HepG2 (cell line): ENCODE results near the gene BRCA2. TPM values are rescaled to one million over a fixed set of nuclear protein-coding genes. Genes with fewer than 3 reads are reported as not detected.

Source experiments
- ATAC-seq: fragments of 200-7000 bp; cut with Tn5 transposase; 3 replicates; pipeline ENCODE4 v1.9.1; 2020; ENCODE audit warnings: mild to moderate bottlenecking, moderate library complexity
- BruUV-seq: library from RNA; stranded (reverse); fragments of 400-500 nt; replicated peaks from 2 replicates; lab custom pipeline; 2021; lab: Mats Ljungman, UMichigan
- CTCF ChIA-PET: fragments of 300-600 bp; formaldehyde crosslinking; extraction: SDS; loops from one replicate; lab custom pipeline; 2021; ENCODE audit warnings: low total read pairs, inconsistent platforms, low intra/inter-chr PET ratio; lab: Yijun Ruan, JAX
- POLR2A ChIA-PET: fragments of 350-600 bp; sonication (Branson Sonifier 250); formaldehyde crosslinking; loops from one replicate; lab custom pipeline; 2020; ENCODE audit warnings: antibody characterized with exemption, inconsistent platforms; lab: Yijun Ruan, JAX
- DNase-seq: peaks from one replicate; pipeline ENCODE4 v3.0.0-alpha.2; 2015; ENCODE audit warnings: low spot score
- FAIRE-seq: peaks from 3 replicates; lab custom pipeline; 2011; peaks lifted over from hg19 to GRCh38; lab: Jason Lieb, UNC
- H2AFZ ChIP-seq: one replicate; pipeline ENCODE4 v1.6.1; 2011; ENCODE audit warnings: low read length, inconsistent platforms
- H3K27ac ChIP-seq: fragments of 300-600 bp; 3 replicates; pipeline ENCODE4 v1.8.0; 2011; ENCODE audit warnings: mixed run types, mild to moderate bottlenecking, mixed read lengths, low read length, inconsistent platforms; ENCODE audit not compliant: insufficient read depth; ENCODE audit errors: extremely low read length
- H3K27me3 ChIP-seq, 2 experiments: fragments of 200-600 bp in 1 of 2; 2 replicates in 1 of 2; 3 replicates in 1 of 2; pipeline versions ENCODE4 v1.6.0 to v1.8.0; 2011; ENCODE audit warnings: low read length in 2 of 2, mild to moderate bottlenecking in 2 of 2, moderate library complexity in 2 of 2, inconsistent platforms in 1 of 2; ENCODE audit not compliant: insufficient read depth in 2 of 2, control insufficient read depth in 1 of 2
- H3K36me3 ChIP-seq, 2 experiments: fragments of 200-600 bp in 1 of 2; replicated peaks in 1 of 2; 2 replicates in 1 of 2; 3 replicates in 1 of 2; pipeline versions ENCODE4 v1.5.1 to v1.8.0; 2011; ENCODE audit warnings: low read length in 2 of 2, inconsistent platforms in 1 of 2; ENCODE audit not compliant: insufficient read depth in 2 of 2, control insufficient read depth in 1 of 2
- H3K4me1 ChIP-seq: 2 replicates; pipeline ENCODE4 v1.5.1; 2012; ENCODE audit warnings: low read length, inconsistent platforms; ENCODE audit not compliant: insufficient read depth
- H3K4me2 ChIP-seq: 2 replicates; pipeline ENCODE4 v1.6.0; 2011; ENCODE audit warnings: low read depth, low read length, inconsistent platforms
- H3K4me3 ChIP-seq, 3 experiments: fragments of 200-600 bp in 1 of 3; sonication (generic), shearing (Covaris generic) in 1 of 3; replicated peaks in 1 of 3; 2 replicates each; pipeline ENCODE4 v1.5.1; 2011 to 2016; ENCODE audit warnings: low read length in 3 of 3, inconsistent platforms in 2 of 3, low read depth in 2 of 3, mild to moderate bottlenecking in 2 of 3, control low read depth in 1 of 3, mixed read lengths in 1 of 3; ENCODE audit not compliant: insufficient read depth in 1 of 3
- H3K79me2 ChIP-seq: one replicate; pipeline ENCODE4 v1.6.1; 2011; ENCODE audit warnings: low read length, inconsistent platforms; ENCODE audit not compliant: insufficient read depth
- H3K9ac ChIP-seq: 2 replicates; pipeline ENCODE4 v1.6.0; 2011; ENCODE audit warnings: mild to moderate bottlenecking, low read depth, low read length, inconsistent platforms; ENCODE audit not compliant: insufficient read depth
- H3K9me3 ChIP-seq: 2 replicates; pipeline ENCODE4 v1.5.1; 2012; ENCODE audit warnings: mild to moderate bottlenecking, low read length
- H4K20me1 ChIP-seq: 2 replicates; pipeline ENCODE4 v1.6.0; 2011; ENCODE audit warnings: inconsistent platforms, mild to moderate bottlenecking, low read length, moderate library complexity; ENCODE audit not compliant: insufficient read depth
- FOXA3 ChIP-seq: IDR thresholded peaks from 2 replicates; pipeline ENCODE4 v1.6.1; 2016; ENCODE audit warnings: missing genetic modification reagents, missing compliant biosample characterization
- GLI4 ChIP-seq: sonication (generic); formaldehyde crosslinking; IDR thresholded peaks from 2 replicates; pipeline ENCODE4 v1.5.1; 2020; ENCODE audit warnings: missing genetic modification reagents, mild to moderate bottlenecking, moderate library complexity, borderline replicate concordance
- GPN1 ChIP-seq: sonication (generic); formaldehyde crosslinking; IDR thresholded peaks from 2 replicates; pipeline ENCODE4 v1.5.1; 2020; ENCODE audit warnings: missing genetic modification reagents, borderline replicate concordance
- KDM6A ChIP-seq: IDR thresholded peaks from 2 replicates; pipeline ENCODE4 v1.6.1; 2016; ENCODE audit warnings: low read depth
- KLF13 ChIP-seq: sonication (generic); formaldehyde crosslinking; IDR thresholded peaks from 2 replicates; pipeline ENCODE4 v1.4.0; 2020; ENCODE audit warnings: mild to moderate bottlenecking, missing genetic modification reagents
- KLF16 ChIP-seq, 2 experiments: sonication (generic) in 1 of 2; formaldehyde crosslinking in 1 of 2; IDR thresholded peaks; 2 replicates each; pipeline versions ENCODE4 v1.6.1 to v1.8.0; 2016 to 2023; ENCODE audit warnings: missing genetic modification reagents in 2 of 2, missing compliant biosample characterization in 1 of 2
- MED1 ChIP-seq: sonication (generic); formaldehyde crosslinking; IDR thresholded peaks from 2 replicates; pipeline ENCODE4 v1.4.0; 2020; ENCODE audit warnings: missing genetic modification reagents
- PTBP1 ChIP-seq: fragments of 200-400 bp; formaldehyde crosslinking; IDR thresholded peaks from 2 replicates; pipeline ENCODE4 v1.6.1; 2018; ENCODE audit warnings: low read length, low read depth; ENCODE audit not compliant: poor library complexity, severe bottlenecking
- RELA ChIP-seq: sonication (generic); formaldehyde crosslinking; IDR thresholded peaks from 2 replicates; pipeline ENCODE4 v1.4.0; 2020; ENCODE audit warnings: missing genetic modification reagents
- ZNF138 ChIP-seq: sonication (generic); formaldehyde crosslinking; IDR thresholded peaks from 2 replicates; pipeline ENCODE4 v1.5.0; 2020; ENCODE audit warnings: mild to moderate bottlenecking, low read depth, missing genetic modification reagents
- ZNF468 ChIP-seq: sonication (generic); formaldehyde crosslinking; IDR thresholded peaks from 2 replicates; pipeline ENCODE4 v1.8.0; 2022; ENCODE audit warnings: mild to moderate bottlenecking, moderate library complexity, missing genetic modification reagents
- ZNF598 ChIP-seq: sonication (generic); formaldehyde crosslinking; IDR thresholded peaks from 2 replicates; pipeline ENCODE4 v1.5.1; 2020; ENCODE audit warnings: mild to moderate bottlenecking, missing genetic modification reagents, borderline replicate concordance
- ZNF670 ChIP-seq: sonication (generic); formaldehyde crosslinking; IDR thresholded peaks from 2 replicates; pipeline ENCODE4 v1.8.0; 2022; ENCODE audit warnings: mild to moderate bottlenecking, missing genetic modification reagents, borderline replicate concordance
- WGBS: methylation state at CpG from one replicate; pipeline ENCODE4 v1.1.6; 2017; ENCODE audit warnings: low lambda C conversion rate; 5-methylcytosine and 5-hydroxymethylcytosine counted together
- in situ Hi-C: cut with HindIII; loops from 2 replicates; pipeline ENCODE4 v1.10.0; 2017; ENCODE audit warnings: low pct_unique_long_range_greater_than_20kb; ENCODE audit not compliant: extremely low pct_ligation_motif_present
- intact Hi-C: fragments of 100-400 bp; cut with micrococcal nuclease; formaldehyde crosslinking; loops from one replicate; pipeline ENCODE4 v1.10.0; 2022; ENCODE audit not compliant: unreplicated experiment
- polyA plus RNA-seq, 8 experiments: library from polyadenylated mRNA; depleted of rRNA in 3 of 8; stranded (reverse) in 7 of 8; unstranded in 1 of 8; fragments of >200 nt; fragmentation: Illumina TruSeq in 4 of 8; extraction: Trizol in 4 of 8; gene quantifications; 2 replicates each; pipeline versions ENCODE4 v1.2.1 to v1.2.3, GENCODE V29; 2011 to 2016; ENCODE audit warnings: low read depth in 4 of 8, missing spikeins in 1 of 8, mixed read lengths in 1 of 8; ENCODE audit not compliant: insufficient read depth in 1 of 8
- total RNA-seq, 5 experiments: library from RNA; depleted of rRNA; stranded (reverse); fragments of >200 nt; fragmentation: Illumina TruSeq; extraction: Trizol; gene quantifications; 2 replicates each; pipeline ENCODE4 v1.2.3, GENCODE V29; 2016; ENCODE audit warnings: low read depth in 1 of 5
- TF ChIP-seq, protein P1 (sequence below): sonication (generic); formaldehyde crosslinking; IDR thresholded peaks from 2 replicates; pipeline ENCODE4 v1.9.0; 2021; ENCODE audit warnings: missing genetic modification reagents, mild to moderate bottlenecking, borderline replicate concordance
- TF ChIP-seq, protein P2 (sequence below): sonication (generic); formaldehyde crosslinking; IDR thresholded peaks from 2 replicates; pipeline ENCODE4 v1.4.0; 2020; ENCODE audit warnings: mild to moderate bottlenecking, missing genetic modification reagents
- TF ChIP-seq, protein P3 (sequence below): sonication (generic); formaldehyde crosslinking; IDR thresholded peaks from 2 replicates; pipeline ENCODE4 v1.8.0; 2022; ENCODE audit warnings: missing genetic modification reagents, mild to moderate bottlenecking, borderline replicate concordance

Gene BRCA2
- total and polyA plus RNA-seq, 2 of the 13 experiments (the other 11 are each of a cell fraction or from before 2014, with no cell fraction given) = 3.1 to 24.6 TPM

DNA sequence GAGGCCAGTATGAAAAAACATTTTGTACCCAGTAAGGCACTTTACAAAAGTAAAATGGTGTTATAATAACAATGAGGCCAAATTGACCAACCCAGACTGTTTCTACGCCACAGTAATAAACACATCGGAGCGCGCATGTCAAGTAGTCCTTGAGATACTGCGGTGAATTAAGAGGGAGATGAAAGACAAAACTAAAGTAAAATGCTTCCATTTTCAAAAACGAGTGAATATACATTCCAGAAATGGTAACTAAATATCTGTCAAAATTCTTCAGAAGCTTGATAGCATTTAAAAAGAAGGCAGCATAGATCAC is 93.6 kb downstream of the BRCA2 start:
- ChIA-PET POLR2A (interaction anchor here (1.0 to 1.2 kb wide), 2 partner anchors 19 to 154 kb away, joined by 3 read pairs; partner anchors contain the start of gene N4BP2L1), CTCF (no interaction called here)
- ATAC-seq = no peak
- H3K36me3 ChIP-seq = peaks cover 0 to 4% of the 10 kb centered on the region in 2 experiments; a peak in 1 of 5 replicates
- H3K27ac ChIP-seq = peak overlapping the region; percentile 56
- WGBS = 93% methylated on average over 6 of the region's 6 CpGs
- no peaks in the 10 kb centered on the region for H3K9me3 ChIP-seq
- intact Hi-C loops (no loop called here), in situ Hi-C loops (no loop called here)
- H3K4me3 ChIP-seq = no peak overlapping the region; a peak in 1 of 6 replicates
- H2AFZ ChIP-seq = no peak overlapping the region
- no peak for DNase-seq
- no peaks in the 10 kb centered on the region for H3K79me2 ChIP-seq
- peaks cover 26% of the 10 kb centered on the region for H3K4me1 ChIP-seq
- no peaks in the 10 kb centered on the region for H4K20me1 ChIP-seq
- no peak for FAIRE-seq
- H3K27me3 ChIP-seq = no peaks in the 10 kb centered on the region
- H3K4me2 ChIP-seq = peak overlapping the region; percentile 47
- no TSS peak for BruUV-seq
- H3K9ac ChIP-seq = no peak overlapping the region
- TF ChIP-seq ZNF670 (no peak), RELA (CRISPR knock-in tag) (no peak), KDM6A (CRISPR knock-in tag) (no peak), ZNF138 (no peak), FOXA3 (no peak), KLF16 (CRISPR knock-in tag; IDR thresholded peaks at IDR 0.05) (no peak), MED1 (CRISPR knock-in tag) (no peak), KLF13 (CRISPR knock-in tag) (no peak), PTBP1 (no peak), ZNF468 (CRISPR knock-in tag) (no peak), GPN1 (CRISPR knock-in tag) (no peak), ZNF598 (CRISPR knock-in tag) (no peak), GLI4 (CRISPR knock-in tag) (no peak)
- TF ChIP-seq, protein P1, sequence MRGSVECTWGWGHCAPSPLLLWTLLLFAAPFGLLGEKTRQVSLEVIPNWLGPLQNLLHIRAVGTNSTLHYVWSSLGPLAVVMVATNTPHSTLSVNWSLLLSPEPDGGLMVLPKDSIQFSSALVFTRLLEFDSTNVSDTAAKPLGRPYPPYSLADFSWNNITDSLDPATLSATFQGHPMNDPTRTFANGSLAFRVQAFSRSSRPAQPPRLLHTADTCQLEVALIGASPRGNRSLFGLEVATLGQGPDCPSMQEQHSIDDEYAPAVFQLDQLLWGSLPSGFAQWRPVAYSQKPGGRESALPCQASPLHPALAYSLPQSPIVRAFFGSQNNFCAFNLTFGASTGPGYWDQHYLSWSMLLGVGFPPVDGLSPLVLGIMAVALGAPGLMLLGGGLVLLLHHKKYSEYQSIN (CRISPR knock-in tag) = no peak
- TF ChIP-seq, protein P2, sequence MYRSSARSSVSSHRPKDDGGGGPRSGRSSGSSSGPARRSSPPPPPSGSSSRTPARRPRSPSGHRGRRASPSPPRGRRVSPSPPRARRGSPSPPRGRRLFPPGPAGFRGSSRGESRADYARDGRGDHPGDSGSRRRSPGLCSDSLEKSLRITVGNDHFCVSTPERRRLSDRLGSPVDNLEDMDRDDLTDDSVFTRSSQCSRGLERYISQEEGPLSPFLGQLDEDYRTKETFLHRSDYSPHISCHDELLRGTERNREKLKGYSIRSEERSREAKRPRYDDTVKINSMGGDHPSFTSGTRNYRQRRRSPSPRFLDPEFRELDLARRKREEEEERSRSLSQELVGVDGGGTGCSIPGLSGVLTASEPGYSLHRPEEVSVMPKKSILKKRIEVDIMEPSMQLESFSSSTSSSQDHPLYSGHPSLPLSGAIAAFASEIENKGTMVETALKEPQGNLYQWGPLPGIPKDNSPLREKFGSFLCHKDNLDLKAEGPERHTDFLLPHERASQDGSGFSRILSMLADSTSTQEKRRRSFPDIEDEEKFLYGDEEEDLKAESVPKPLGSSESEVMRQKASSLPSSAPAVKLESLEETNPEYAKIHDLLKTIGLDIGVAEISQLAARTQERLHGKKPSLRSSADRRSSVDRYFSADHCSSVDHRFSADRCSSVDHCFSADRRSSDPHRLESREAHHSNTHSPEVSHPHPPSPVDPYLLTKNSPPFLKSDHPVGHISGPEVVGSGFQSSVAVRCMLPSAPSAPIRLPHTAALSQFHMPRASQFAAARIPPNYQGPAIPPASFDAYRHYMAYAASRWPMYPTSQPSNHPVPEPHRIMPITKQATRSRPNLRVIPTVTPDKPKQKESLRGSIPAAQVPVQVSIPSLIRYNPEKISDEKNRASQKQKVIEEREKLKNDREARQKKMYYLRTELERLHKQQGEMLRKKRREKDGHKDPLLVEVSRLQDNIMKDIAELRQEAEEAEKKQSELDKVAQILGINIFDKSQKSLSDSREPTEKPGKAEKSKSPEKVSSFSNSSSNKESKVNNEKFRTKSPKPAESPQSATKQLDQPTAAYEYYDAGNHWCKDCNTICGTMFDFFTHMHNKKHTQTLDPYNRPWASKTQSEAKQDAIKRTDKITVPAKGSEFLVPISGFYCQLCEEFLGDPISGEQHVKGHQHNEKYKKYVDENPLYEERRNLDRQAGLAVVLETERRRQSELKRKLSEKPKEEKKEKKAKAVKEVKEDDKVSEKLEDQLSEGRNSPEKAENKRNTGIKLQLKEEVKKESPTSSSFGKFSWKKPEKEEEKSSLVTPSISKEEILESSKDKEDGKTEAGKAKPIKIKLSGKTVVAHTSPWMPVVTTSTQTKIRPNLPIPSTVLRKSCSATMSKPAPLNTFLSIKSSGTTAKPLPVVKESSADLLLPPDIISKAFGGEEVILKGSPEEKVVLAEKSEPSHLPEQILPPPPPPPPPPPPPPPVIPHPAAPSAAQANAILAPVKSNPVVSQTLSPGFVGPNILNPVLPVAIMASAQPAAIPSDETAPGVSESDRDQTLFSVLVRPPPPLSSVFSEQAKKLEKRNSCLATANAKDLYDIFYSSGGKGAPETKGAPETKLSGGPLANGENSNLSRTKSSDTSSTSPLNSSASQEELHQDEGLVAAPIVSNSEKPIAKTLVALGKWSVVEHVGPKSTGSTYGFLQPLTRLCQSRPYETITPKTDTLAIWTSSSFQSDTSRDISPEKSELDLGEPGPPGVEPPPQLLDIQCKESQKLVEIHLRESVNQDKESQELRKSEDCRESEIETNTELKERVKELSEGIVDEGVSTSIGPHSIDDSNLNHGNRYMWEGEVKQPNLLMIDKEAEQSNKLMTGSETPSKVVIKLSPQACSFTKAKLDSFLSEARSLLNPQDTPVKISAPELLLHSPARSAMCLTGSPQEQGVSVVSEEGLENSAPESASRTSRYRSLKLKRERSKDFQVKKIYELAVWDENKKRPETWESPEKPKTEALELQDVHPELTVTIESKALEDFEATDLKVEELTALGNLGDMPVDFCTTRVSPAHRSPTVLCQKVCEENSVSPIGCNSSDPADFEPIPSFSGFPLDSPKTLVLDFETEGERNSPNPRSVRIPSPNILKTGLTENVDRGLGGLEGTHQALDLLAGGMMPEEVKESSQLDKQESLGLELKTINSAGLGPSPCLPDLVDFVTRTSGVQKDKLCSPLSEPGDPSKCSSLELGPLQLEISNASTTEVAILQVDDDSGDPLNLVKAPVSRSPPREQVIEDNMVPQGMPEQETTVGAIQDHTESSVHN (CRISPR knock-in tag) = no peak
- TF ChIP-seq, protein P3, sequence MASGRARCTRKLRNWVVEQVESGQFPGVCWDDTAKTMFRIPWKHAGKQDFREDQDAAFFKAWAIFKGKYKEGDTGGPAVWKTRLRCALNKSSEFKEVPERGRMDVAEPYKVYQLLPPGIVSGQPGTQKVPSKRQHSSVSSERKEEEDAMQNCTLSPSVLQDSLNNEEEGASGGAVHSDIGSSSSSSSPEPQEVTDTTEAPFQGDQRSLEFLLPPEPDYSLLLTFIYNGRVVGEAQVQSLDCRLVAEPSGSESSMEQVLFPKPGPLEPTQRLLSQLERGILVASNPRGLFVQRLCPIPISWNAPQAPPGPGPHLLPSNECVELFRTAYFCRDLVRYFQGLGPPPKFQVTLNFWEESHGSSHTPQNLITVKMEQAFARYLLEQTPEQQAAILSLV (CRISPR knock-in tag) = no peak
